Measurements from ENCODE around the gene DACT2. TPM values are rescaled to one million over a fixed set of nuclear protein-coding genes. Genes with fewer than 3 reads are reported as not detected.

Gene DACT2
- polyA plus RNA-seq, 1 donor, result 6.4 TPM

DNA sequence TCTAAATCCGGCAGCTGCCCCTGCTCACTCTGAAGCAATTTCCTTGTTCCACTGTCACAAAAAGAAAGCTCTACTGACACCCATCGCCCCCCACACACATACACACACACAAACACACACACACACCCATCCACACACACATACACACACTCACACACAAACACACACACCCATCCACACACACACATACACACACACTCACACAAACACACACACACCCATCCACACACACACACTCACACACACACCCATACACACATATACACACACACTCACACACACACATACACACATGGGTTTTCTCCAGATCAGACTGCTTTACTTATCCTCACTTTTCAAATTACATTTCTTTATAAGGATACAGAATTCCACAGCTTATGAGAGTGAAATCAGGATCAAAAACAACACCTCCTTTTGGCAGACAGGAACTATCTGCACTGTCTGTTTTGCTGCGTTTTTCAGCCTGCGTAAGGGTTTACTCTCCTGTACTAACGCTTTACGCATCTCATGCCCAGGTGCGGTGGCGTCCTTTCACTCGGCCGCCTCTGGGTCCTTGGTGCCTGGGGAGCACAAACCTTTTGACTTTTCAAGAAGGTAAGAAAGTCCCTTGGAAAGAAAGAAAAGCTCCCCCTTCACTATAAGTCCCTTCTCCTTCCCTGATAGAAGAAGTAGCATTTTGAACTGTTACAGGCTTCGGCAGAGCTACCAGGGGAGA is 8.0 kb downstream of the DACT2 start:
- WGBS (ENCODE audit: insufficient coverage, low lambda C conversion rate), result no CpG with 5 or more reads among the region's 11 CpGs
- Histone ChIP-seq H3K27ac (ENCODE audit: low read length) (no peak overlapping the region), H3K4me3 (ENCODE audit: low read length) (no peak overlapping the region), H3K27me3 (ENCODE audit: control insufficient read depth, insufficient read depth, low read length) (no peaks in the 10 kb centered on the region), H3K4me1 (ENCODE audit: control insufficient read depth, insufficient read depth, low read length) (peaks cover 16% of the 10 kb centered on the region), H3K9me3 (ENCODE audit: control insufficient read depth, low read depth, low read length) (no peaks in the 10 kb centered on the region), H3K36me3 (ENCODE audit: control insufficient read depth, insufficient read depth, low read length) (peaks cover 27% of the 10 kb centered on the region)
- no peak for DNase-seq

DNA sequence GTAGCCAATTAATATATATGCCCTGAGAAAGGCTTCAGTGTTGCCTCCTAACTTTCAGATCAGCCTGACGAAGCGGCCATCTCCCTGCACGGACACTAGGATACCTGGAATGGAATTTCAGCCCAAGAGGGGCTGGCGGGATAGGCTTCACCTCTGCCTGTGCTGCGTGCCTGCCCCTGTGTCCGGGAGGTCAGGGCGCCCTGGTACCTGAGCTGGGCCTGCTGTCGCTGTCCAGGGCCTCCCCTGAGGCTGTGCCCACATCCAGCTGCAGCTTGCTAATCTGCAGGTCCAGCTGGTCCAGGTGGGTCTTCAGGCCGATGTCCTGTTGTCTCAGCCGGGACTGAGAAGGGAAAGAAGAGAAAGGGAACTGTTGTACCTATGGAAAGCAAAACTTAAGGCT is 8.6 kb downstream of the DACT2 start:
- no peak for DNase-seq
- peaks cover 27% of the 10 kb centered on the region for H3K36me3 ChIP-seq (ENCODE audit: control insufficient read depth, insufficient read depth, low read length)
- H3K4me1 ChIP-seq (ENCODE audit: control insufficient read depth, insufficient read depth, low read length), result peaks cover 16% of the 10 kb centered on the region
- H3K4me3 ChIP-seq (ENCODE audit: low read length), result no peak overlapping the region
- H3K27me3 ChIP-seq (ENCODE audit: control insufficient read depth, insufficient read depth, low read length), result no peaks in the 10 kb centered on the region
- H3K27ac ChIP-seq (ENCODE audit: low read length), result no peak overlapping the region
- no CpG with 5 or more reads among the region's 10 CpGs for WGBS (ENCODE audit: insufficient coverage, low lambda C conversion rate)
- H3K9me3 ChIP-seq (ENCODE audit: control insufficient read depth, low read depth, low read length), result no peaks in the 10 kb centered on the region

GRCh38 chr6:168310403-168310802 is 9.2 kb downstream of the DACT2 start:
- Histone ChIP-seq H3K36me3 (ENCODE audit: control insufficient read depth, insufficient read depth, low read length) (peaks cover 29% of the 10 kb centered on the region), H3K27ac (ENCODE audit: low read length) (no peak overlapping the region), H3K9me3 (ENCODE audit: control insufficient read depth, low read depth, low read length) (no peaks in the 10 kb centered on the region), H3K4me1 (ENCODE audit: control insufficient read depth, insufficient read depth, low read length) (peaks cover 16% of the 10 kb centered on the region), H3K27me3 (ENCODE audit: control insufficient read depth, insufficient read depth, low read length) (no peaks in the 10 kb centered on the region), H3K4me3 (ENCODE audit: low read length) (no peak overlapping the region)
- no CpG with 5 or more reads among the region's 11 CpGs for WGBS (ENCODE audit: insufficient coverage, low lambda C conversion rate)
- no peak for DNase-seq

DNA sequence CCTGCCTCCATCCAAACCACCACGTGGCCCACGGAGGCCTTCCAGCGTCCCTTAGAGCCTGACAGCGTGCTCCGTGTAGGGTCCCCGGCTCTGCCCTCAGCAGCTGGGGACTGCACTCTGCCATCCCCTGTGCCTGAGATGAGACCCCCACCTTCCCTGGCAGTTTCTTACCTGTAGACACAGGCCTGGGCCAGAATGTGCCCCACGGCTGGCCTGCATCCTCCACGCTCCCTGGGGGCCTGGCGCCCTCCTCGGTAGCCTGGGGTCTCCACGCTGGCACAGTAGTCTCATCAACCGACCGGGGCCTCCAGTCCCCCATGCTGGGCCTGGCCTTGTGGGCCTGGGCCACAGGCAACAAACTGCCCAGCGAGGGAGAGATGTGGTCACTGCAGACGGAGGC is 9.6 kb downstream of the DACT2 start:
- H3K27ac ChIP-seq (ENCODE audit: low read length), result no peak overlapping the region
- H3K27me3 ChIP-seq (ENCODE audit: control insufficient read depth, insufficient read depth, low read length), result no peaks in the 10 kb centered on the region
- WGBS (ENCODE audit: insufficient coverage, low lambda C conversion rate), result no CpG with 5 or more reads among the region's 15 CpGs
- H3K9me3 ChIP-seq (ENCODE audit: control insufficient read depth, low read depth, low read length), result no peaks in the 10 kb centered on the region
- H3K4me1 ChIP-seq (ENCODE audit: control insufficient read depth, insufficient read depth, low read length), result peaks cover 16% of the 10 kb centered on the region
- no peak for DNase-seq
- no peak overlapping the region for H3K4me3 ChIP-seq (ENCODE audit: low read length)
- H3K36me3 ChIP-seq (ENCODE audit: control insufficient read depth, insufficient read depth, low read length), result peaks cover 29% of the 10 kb centered on the region

GRCh38 chr6:168309183-168309582 is 10.4 kb downstream of the DACT2 start:
- no peak for DNase-seq
- no CpG with 5 or more reads among the region's 30 CpGs for WGBS (ENCODE audit: insufficient coverage, low lambda C conversion rate)

DNA sequence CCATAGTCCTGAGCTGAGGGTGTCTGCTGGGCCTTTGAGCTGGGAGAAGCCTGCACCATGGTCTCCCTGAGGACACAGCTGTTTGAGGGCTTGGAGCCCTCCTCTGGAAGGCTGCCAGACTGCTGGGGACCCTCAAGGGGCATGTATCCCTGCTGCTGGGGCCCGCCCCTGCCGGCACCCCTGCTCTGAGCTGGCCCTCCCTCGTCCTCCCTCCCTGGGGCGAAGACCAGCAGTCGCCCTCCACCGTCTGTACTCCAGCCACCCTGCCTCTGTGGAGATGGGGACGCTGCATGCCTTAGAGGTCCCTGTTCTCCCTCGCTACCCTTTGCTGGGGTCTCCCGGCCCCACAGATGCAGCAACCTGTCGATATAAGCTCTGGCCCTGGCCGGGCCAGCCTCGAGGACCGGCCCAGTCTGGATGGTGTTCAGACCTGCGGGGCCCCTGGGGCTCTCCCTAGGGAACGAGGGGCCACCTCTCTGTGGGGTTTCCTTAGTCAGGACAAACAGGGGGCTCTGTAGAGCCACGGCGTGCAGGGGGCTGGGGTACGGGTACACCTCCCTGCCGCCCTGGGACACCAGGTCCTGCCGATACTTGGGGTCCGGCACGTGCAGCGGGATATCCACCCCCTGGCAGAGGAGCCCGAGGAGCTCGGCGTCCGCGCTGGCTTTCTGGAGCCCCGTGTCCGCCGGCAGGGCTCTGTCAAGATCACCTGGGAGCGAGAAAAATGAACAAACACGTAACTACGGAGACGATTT is 11.0 kb downstream of the DACT2 start:
- H3K36me3 ChIP-seq (ENCODE audit: control insufficient read depth, insufficient read depth, low read length), result peaks cover 29% of the 10 kb centered on the region
- H3K27ac ChIP-seq (ENCODE audit: low read length), result no peak overlapping the region
- H3K4me3 ChIP-seq (ENCODE audit: low read length), result no peak overlapping the region
- peaks cover 9% of the 10 kb centered on the region for H3K4me1 ChIP-seq (ENCODE audit: control insufficient read depth, insufficient read depth, low read length)
- WGBS (ENCODE audit: insufficient coverage, low lambda C conversion rate), result no CpG with 5 or more reads among the region's 35 CpGs
- H3K9me3 ChIP-seq (ENCODE audit: control insufficient read depth, low read depth, low read length), result no peaks in the 10 kb centered on the region
- no peaks in the 10 kb centered on the region for H3K27me3 ChIP-seq (ENCODE audit: control insufficient read depth, insufficient read depth, low read length)
- DNase-seq, result no peak

More at GRCh38 chr6:168309183-168309582, 10.4 kb downstream of the DACT2 start:
- Histone ChIP-seq H3K4me3 (ENCODE audit: low read length) (no peak overlapping the region), H3K9me3 (ENCODE audit: control insufficient read depth, low read depth, low read length) (no peaks in the 10 kb centered on the region), H3K27me3 (ENCODE audit: control insufficient read depth, insufficient read depth, low read length) (no peaks in the 10 kb centered on the region), H3K27ac (ENCODE audit: low read length) (no peak overlapping the region), H3K4me1 (ENCODE audit: control insufficient read depth, insufficient read depth, low read length) (peaks cover 15% of the 10 kb centered on the region), H3K36me3 (ENCODE audit: control insufficient read depth, insufficient read depth, low read length) (peaks cover 29% of the 10 kb centered on the region)

- Histone ChIP-seq H3K27ac (ENCODE audit: low read length) (no peak overlapping the region), H3K9me3 (ENCODE audit: control insufficient read depth, low read depth, low read length) (no peaks in the 10 kb centered on the region), H3K27me3 (ENCODE audit: control insufficient read depth, insufficient read depth, low read length) (no peaks in the 10 kb centered on the region), H3K4me1 (ENCODE audit: control insufficient read depth, insufficient read depth, low read length) (peaks cover 9% of the 10 kb centered on the region), H3K4me3 (ENCODE audit: low read length) (no peak overlapping the region), H3K36me3 (ENCODE audit: control insufficient read depth, insufficient read depth, low read length) (peaks cover 29% of the 10 kb centered on the region)
- DNase-seq, result no peak
- no CpG with 5 or more reads among the region's 22 CpGs for WGBS (ENCODE audit: insufficient coverage, low lambda C conversion rate)
These were observed 11.9 kb downstream of the DACT2 start for GRCh38 chr6:168307695-168308021.

DNA sequence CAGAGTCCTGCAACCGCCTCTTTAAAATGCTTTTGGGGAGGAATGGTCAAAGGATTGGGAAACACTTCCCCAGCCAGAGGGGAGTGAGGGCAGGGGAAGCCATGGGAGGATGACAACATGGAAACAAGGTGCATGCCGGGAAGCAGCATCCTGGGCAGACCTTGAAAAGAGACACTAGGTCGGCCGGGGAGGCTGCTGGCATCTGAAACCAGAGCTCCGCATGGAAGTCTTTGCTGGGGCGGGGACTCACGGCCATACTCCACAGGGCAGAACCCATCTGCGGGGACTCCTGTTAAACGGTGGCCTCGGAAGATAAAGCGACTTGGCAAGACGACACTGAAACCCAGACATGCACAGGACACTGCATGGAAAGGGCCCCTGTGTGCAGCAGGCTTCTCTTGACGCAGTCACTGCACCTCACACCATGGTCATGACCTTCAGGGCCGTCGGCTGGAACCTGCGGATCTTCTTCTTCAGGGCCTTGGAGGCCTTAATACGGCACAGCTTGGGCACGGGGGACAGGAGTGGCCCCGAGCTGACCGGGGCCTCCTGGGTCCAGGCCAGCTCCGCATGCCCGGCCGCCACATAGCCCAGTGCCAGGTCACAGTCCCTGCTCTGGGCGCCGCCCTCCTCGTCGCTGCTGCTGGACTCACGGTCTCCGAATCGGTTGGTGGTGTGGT is 12.4 kb downstream of the DACT2 start:
- H3K27me3 ChIP-seq (ENCODE audit: control insufficient read depth, insufficient read depth, low read length), result no peaks in the 10 kb centered on the region
- no peaks in the 10 kb centered on the region for H3K9me3 ChIP-seq (ENCODE audit: control insufficient read depth, low read depth, low read length)
- WGBS (ENCODE audit: insufficient coverage, low lambda C conversion rate), result no CpG with 5 or more reads among the region's 30 CpGs
- H3K36me3 ChIP-seq (ENCODE audit: control insufficient read depth, insufficient read depth, low read length), result peaks cover 29% of the 10 kb centered on the region
- no peak overlapping the region for H3K27ac ChIP-seq (ENCODE audit: low read length)
- H3K4me1 ChIP-seq (ENCODE audit: control insufficient read depth, insufficient read depth, low read length), result peaks cover 13% of the 10 kb centered on the region
- DNase-seq, result no peak
- no peak overlapping the region for H3K4me3 ChIP-seq (ENCODE audit: low read length)

DNA sequence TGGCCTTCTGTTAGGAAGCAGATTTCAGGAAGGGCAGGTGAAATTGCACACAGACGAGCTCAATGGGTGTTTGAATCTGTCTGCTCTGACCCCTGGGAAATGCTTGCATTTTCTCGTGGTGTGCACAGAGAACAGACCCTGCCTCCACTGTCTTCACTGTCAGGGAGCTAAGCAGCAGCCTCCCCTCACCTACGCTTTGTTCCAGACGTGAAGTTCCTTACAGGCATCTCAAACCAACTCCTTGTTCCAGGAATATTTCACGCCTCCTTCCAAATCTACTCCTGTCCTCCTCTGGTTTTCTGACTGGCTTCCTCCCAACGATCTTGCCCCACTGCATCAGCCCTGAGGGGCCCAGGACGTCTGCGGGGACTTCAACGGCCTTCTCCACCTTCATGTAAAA is 13.7 kb downstream of the DACT2 start:
- H3K27ac ChIP-seq (ENCODE audit: low read length), result no peak overlapping the region
- H3K4me1 ChIP-seq (ENCODE audit: control insufficient read depth, insufficient read depth, low read length), result peaks cover 13% of the 10 kb centered on the region
- peaks cover 2% of the 10 kb centered on the region for H3K9me3 ChIP-seq (ENCODE audit: control insufficient read depth, low read depth, low read length)
- DNase-seq, result no peak
- no peak overlapping the region for H3K4me3 ChIP-seq (ENCODE audit: low read length)
- 88% methylated on average over 3 of the region's 9 CpGs for WGBS (ENCODE audit: insufficient coverage, low lambda C conversion rate)
- peaks cover 27% of the 10 kb centered on the region for H3K36me3 ChIP-seq (ENCODE audit: control insufficient read depth, insufficient read depth, low read length)
- H3K27me3 ChIP-seq (ENCODE audit: control insufficient read depth, insufficient read depth, low read length), result no peaks in the 10 kb centered on the region

GRCh38 chr6:168305096-168305749 is 14.4 kb downstream of the DACT2 start:
- Histone ChIP-seq H3K9me3 (ENCODE audit: control insufficient read depth, low read depth, low read length) (peaks cover 2% of the 10 kb centered on the region), H3K4me3 (ENCODE audit: low read length) (no peak overlapping the region), H3K4me1 (ENCODE audit: control insufficient read depth, insufficient read depth, low read length) (peaks cover 13% of the 10 kb centered on the region), H3K36me3 (ENCODE audit: control insufficient read depth, insufficient read depth, low read length) (peaks cover 22% of the 10 kb centered on the region), H3K27ac (ENCODE audit: low read length) (no peak overlapping the region), H3K27me3 (ENCODE audit: control insufficient read depth, insufficient read depth, low read length) (no peaks in the 10 kb centered on the region)
- DNase-seq, result no peak
- WGBS (ENCODE audit: insufficient coverage, low lambda C conversion rate), result no CpG with 5 or more reads among the region's 20 CpGs
